Measurements from ENCODE around the gene CYRIA. TPM values are rescaled to one million over a fixed set of nuclear protein-coding genes. Genes with fewer than 3 reads are reported as not detected.
A peak's percentile ranks its signal among the peaks of the same experiment; 100 is the strongest.

CYRIA gene
- polyA plus RNA-seq, 6 donors from 2014 or later, result 14.7 to 24.5 (median 17.6) TPM

GRCh38 chr2:16641509-16641908 lies 24.1 kb downstream of the CYRIA start:
- peak overlapping the region in 2 of 6 donors; percentile 7 to 26 for H3K27ac Mint-ChIP-seq
- H3K4me3 Mint-ChIP-seq, result no peak overlapping the region
- ATAC-seq (ENCODE audit: low read depth in 2 of 2) (no peak), DNase-seq (no peak)
- H3K27me3 Mint-ChIP-seq, result no peaks in the 10 kb centered on the region
- peaks cover 0 to 4% (median 0%) of the 10 kb centered on the region in 7 donors for H3K9me3 Mint-ChIP-seq
- H3K4me1 Mint-ChIP-seq, result peaks cover 41 to 71% (median 57%) of the 10 kb centered on the region in 3 donors
- peaks cover 20% of the 10 kb centered on the region in 2 donors for H3K36me3 Mint-ChIP-seq

GRCh38 chr2:16640867-16641266 lies 24.8 kb downstream of the CYRIA start:
- Mint-ChIP-seq H3K27ac (peak overlapping the region in 3 of 6 donors; percentile 9 to 48 (median 26)), H3K9me3 (peaks cover 0 to 4% (median 0%) of the 10 kb centered on the region in 7 donors), H3K36me3 (peaks cover 17 to 20% of the 10 kb centered on the region in 2 donors), H3K27me3 (no peaks in the 10 kb centered on the region), H3K4me3 (no peak overlapping the region), H3K4me1 (peaks cover 40 to 71% (median 60%) of the 10 kb centered on the region in 3 donors)
- DNase-seq, result no peak
- no peak for ATAC-seq (ENCODE audit: low read depth in 2 of 2)

- Mint-ChIP-seq H3K4me3 (no peak overlapping the region), H3K27ac (no peak overlapping the region), H3K9me3 (peaks cover 0 to 4% (median 0%) of the 10 kb centered on the region in 7 donors), H3K36me3 (peaks cover 16 to 20% of the 10 kb centered on the region in 2 donors), H3K4me1 (peaks cover 38 to 78% (median 64%) of the 10 kb centered on the region in 3 donors), H3K27me3 (no peaks in the 10 kb centered on the region)
- DNase-seq (no peak), ATAC-seq (ENCODE audit: low read depth in 2 of 2) (no peak)
These were observed 25.5 kb downstream of the CYRIA start for GRCh38 chr2:16640001-16640700.

DNA sequence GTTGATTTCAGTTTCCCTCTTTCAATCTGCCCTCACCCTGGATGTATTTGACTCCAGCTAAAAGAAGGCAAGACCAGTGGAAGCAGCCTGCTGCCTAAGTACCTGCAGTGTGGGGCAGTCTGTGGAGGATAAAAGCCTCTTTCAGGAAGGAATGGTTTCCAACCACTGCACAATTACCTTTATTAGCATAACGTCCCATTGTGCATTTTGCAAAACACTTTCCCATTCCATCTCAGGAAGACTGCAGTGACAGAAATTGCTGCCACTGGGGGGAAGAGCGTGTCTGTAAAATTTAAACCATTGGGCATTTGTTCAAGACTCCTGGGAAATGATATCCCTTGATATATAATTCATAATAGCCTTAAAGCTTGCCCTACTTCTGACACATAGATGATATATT lies 26.2 kb downstream of the CYRIA start:
- no peak for ATAC-seq (ENCODE audit: low read depth in 2 of 2)
- H3K27ac Mint-ChIP-seq, result peak overlapping the region in 3 of 6 donors; percentile 34 to 75 (median 52)
- H3K4me1 Mint-ChIP-seq, result peaks cover 41 to 83% (median 67%) of the 10 kb centered on the region in 3 donors
- H3K9me3 Mint-ChIP-seq, result peaks cover 0 to 4% (median 0%) of the 10 kb centered on the region in 7 donors
- no peaks in the 10 kb centered on the region for H3K27me3 Mint-ChIP-seq
- no peak for DNase-seq
- H3K36me3 Mint-ChIP-seq, result peaks cover 16 to 20% of the 10 kb centered on the region in 2 donors
- H3K4me3 Mint-ChIP-seq, result peak overlapping the region in 5 of 8 donors; percentile 12 to 74 (median 51)

DNA sequence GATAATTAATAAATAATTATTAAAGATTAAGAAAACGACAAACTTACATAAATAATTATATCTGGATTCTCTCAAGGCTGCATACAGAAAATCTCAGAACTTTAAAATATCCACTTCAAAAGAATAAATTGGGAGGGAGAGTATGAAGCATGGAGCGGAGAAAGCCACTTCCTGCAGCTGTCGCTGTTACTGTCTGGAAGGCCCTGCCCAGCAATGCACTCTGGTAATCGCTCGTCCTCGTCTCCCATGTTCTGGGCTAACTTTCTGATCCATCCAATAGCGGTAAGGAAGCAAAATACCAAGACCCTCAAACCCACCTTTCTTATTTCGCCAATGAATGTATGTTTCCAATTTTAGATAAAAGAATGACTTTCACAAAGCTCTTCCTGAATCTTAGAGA lies 26.7 kb downstream of the CYRIA start:
- Mint-ChIP-seq H3K4me3 (peak overlapping the region in 6 of 8 donors; percentile 12 to 74 (median 48)), H3K9me3 (peaks cover 0 to 4% (median 0%) of the 10 kb centered on the region in 7 donors), H3K36me3 (peaks cover 16 to 20% of the 10 kb centered on the region in 2 donors), H3K4me1 (peaks cover 46 to 88% (median 71%) of the 10 kb centered on the region in 3 donors), H3K27me3 (no peaks in the 10 kb centered on the region), H3K27ac (peak overlapping the region in 4 of 6 donors; percentile 34 to 75 (median 44))
- DNase-seq (no peak), ATAC-seq (ENCODE audit: low read depth in 2 of 2) (peak; percentile 42 to 44)

GRCh38 chr2:16637304-16637703 lies 28.3 kb downstream of the CYRIA start:
- DNase-seq, result no peak
- Mint-ChIP-seq H3K36me3 (peaks cover 12 to 14% of the 10 kb centered on the region in 2 donors), H3K27me3 (no peaks in the 10 kb centered on the region), H3K9me3 (peaks cover 0 to 4% (median 0%) of the 10 kb centered on the region in 7 donors), H3K4me3 (peak overlapping the region in 2 of 8 donors; percentile 30 to 49), H3K27ac (peak overlapping the region in 1 of 6 donors; percentile 60), H3K4me1 (peaks cover 53 to 93% (median 81%) of the 10 kb centered on the region in 3 donors)
- no peak for ATAC-seq (ENCODE audit: low read depth in 2 of 2)

DNA sequence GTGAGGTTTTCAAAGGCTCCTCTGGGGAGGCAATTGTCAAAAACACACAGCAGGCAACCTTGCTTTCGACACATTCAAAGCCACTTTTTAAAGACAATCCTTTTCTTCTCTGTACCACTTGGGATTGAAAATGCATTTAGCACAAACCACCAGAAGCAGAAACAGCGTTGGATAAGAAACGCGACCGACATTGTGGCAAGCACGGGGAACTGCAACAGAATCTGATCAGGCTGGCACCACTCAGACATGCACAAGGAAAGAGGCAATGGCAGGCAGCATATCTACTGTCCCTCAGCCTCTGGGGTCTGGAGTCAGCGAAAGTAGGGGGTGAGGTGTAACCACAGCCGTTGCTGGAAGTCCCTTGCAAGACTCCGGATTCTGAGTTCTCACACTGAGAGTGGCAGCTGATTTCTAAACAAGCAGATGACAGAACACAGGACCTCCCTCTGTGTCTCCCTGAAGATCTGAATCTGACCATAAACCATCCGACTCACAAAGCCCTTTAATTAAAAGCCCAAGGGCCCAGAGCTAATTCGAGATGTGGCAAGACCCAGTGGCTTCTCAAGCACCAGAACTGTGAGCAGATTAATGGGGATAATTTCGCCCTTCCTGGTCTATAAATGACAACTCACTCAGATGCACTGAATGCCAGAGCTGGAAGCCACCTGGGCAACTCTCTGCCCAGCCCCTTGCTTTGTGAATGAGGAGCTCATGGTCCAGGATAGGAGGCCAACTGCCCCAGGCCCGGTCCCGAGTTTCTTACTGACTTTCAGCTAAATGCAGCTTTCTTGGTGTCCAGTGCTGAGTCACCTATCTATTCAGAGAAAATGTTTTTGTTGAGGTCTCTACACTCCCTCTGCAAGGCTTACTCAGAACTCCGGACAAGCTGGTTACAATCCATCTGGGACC lies 29.6 kb downstream of the CYRIA start:
- peak overlapping the region in 3 of 8 donors; percentile 28 to 34 (median 33) for H3K4me3 Mint-ChIP-seq
- no peaks in the 10 kb centered on the region for H3K27me3 Mint-ChIP-seq
- H3K36me3 Mint-ChIP-seq, result peaks cover 8 to 12% of the 10 kb centered on the region in 2 donors
- H3K9me3 Mint-ChIP-seq, result peaks cover 0 to 4% (median 0%) of the 10 kb centered on the region in 7 donors
- peak; percentile 45 to 67 for ATAC-seq (ENCODE audit: low read depth in 2 of 2)
- H3K4me1 Mint-ChIP-seq, result peaks cover 51 to 93% (median 81%) of the 10 kb centered on the region in 3 donors
- DNase-seq, result no peak
- H3K27ac Mint-ChIP-seq, result peak overlapping the region in 5 of 6 donors; percentile 31 to 66 (median 59)

GRCh38 chr2:16633621-16634430 lies 31.8 kb downstream of the CYRIA start:
- Mint-ChIP-seq H3K27ac (peak overlapping the region in 3 of 6 donors; percentile 41 to 73 (median 59)), H3K9me3 (peaks cover 0 to 4% (median 0%) of the 10 kb centered on the region in 7 donors), H3K27me3 (no peaks in the 10 kb centered on the region), H3K36me3 (peaks cover 8 to 12% of the 10 kb centered on the region in 2 donors), H3K4me1 (peaks cover 65 to 96% (median 95%) of the 10 kb centered on the region in 3 donors), H3K4me3 (no peak overlapping the region)
- no peak for ATAC-seq (ENCODE audit: low read depth in 2 of 2)
- no peak for DNase-seq

- Mint-ChIP-seq H3K36me3 (peaks cover 3 to 4% of the 10 kb centered on the region in 2 donors), H3K4me3 (no peak overlapping the region), H3K9me3 (peaks cover 0 to 4% (median 0%) of the 10 kb centered on the region in 7 donors), H3K27ac (peak overlapping the region in 3 of 6 donors; percentile 22 to 89 (median 73)), H3K4me1 (peaks cover 65 to 97% (median 95%) of the 10 kb centered on the region in 3 donors), H3K27me3 (no peaks in the 10 kb centered on the region)
- no peak for DNase-seq
- ATAC-seq (ENCODE audit: low read depth in 2 of 2), result no peak
These were observed 33.0 kb downstream of the CYRIA start for GRCh38 chr2:16632598-16632997.

GRCh38 chr2:16630463-16630862 lies 35.2 kb downstream of the CYRIA start:
- H3K4me1 Mint-ChIP-seq, result peaks cover 85 to 98% (median 96%) of the 10 kb centered on the region in 3 donors
- peak overlapping the region; percentile 41 to 89 (median 75) for H3K27ac Mint-ChIP-seq
- ATAC-seq (ENCODE audit: low read depth in 2 of 2) (peak; percentile 74 to 80), DNase-seq (peak; percentile 50)
- H3K4me3 Mint-ChIP-seq, result peak overlapping the region in 5 of 8 donors; percentile 31 to 76 (median 61)
- no peaks in the 10 kb centered on the region for H3K36me3 Mint-ChIP-seq
- H3K27me3 Mint-ChIP-seq, result no peaks in the 10 kb centered on the region
- no peaks in the 10 kb centered on the region for H3K9me3 Mint-ChIP-seq

DNA sequence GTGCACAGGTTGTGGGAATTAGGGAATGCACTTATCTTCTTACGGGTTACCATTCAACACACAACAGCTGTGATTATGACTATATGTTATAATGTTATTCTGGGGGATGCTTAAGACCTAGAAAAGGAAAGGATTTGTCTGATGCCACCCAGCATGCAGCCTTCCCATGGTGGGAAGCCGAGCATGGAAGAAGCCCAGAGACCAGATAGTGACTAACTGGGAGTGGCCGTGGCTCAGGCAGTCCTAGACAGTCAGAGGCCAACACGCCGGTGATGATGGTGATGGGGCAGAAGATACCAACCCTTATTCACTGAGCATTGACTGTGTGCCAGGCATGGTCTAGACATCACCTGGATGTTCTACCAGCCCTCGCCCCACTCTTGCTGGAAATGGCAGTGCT lies 35.9 kb downstream of the CYRIA start:
- H3K9me3 Mint-ChIP-seq, result no peaks in the 10 kb centered on the region
- DNase-seq, result no peak
- no peaks in the 10 kb centered on the region for H3K27me3 Mint-ChIP-seq
- H3K27ac Mint-ChIP-seq, result peak overlapping the region in 4 of 6 donors; percentile 86 to 93 (median 89)
- H3K4me3 Mint-ChIP-seq, result peak overlapping the region in 6 of 8 donors; percentile 31 to 82 (median 59)
- ATAC-seq (ENCODE audit: low read depth in 2 of 2), result no peak
- H3K4me1 Mint-ChIP-seq, result peaks cover 87 to 99% (median 97%) of the 10 kb centered on the region in 3 donors
- no peaks in the 10 kb centered on the region for H3K36me3 Mint-ChIP-seq

DNA sequence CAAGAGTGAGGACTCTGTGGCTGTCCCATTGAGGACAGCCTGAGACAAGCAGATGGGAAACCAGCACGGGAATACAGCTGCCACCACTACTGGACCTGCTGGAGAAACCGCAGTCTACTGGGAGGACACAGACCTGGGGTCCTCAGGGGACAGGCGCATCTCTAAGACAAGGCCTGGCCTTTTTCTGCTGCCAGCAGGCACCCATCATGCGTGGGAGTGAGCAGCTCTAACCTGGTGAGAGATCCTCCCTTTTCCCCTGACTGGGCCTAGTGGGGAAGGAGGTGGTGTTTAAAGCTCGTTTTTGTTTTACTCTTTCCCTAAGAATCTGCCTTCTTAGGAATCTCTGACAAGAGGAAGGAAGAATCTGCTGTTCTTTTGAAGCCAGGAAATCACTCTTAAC lies 36.6 kb downstream of the CYRIA start:
- Mint-ChIP-seq H3K27me3 (no peaks in the 10 kb centered on the region), H3K9me3 (no peaks in the 10 kb centered on the region), H3K4me1 (peaks cover 86 to 100% (median 96%) of the 10 kb centered on the region in 3 donors), H3K4me3 (peak overlapping the region in 5 of 8 donors; percentile 12 to 82 (median 57)), H3K27ac (peak overlapping the region; percentile 86 to 94 (median 91)), H3K36me3 (no peaks in the 10 kb centered on the region)
- ATAC-seq (ENCODE audit: low read depth in 2 of 2), result no peak
- no peak for DNase-seq
